ENCODE measurements around the gene KLHDC7B.

KLHDC7B gene

DNA sequence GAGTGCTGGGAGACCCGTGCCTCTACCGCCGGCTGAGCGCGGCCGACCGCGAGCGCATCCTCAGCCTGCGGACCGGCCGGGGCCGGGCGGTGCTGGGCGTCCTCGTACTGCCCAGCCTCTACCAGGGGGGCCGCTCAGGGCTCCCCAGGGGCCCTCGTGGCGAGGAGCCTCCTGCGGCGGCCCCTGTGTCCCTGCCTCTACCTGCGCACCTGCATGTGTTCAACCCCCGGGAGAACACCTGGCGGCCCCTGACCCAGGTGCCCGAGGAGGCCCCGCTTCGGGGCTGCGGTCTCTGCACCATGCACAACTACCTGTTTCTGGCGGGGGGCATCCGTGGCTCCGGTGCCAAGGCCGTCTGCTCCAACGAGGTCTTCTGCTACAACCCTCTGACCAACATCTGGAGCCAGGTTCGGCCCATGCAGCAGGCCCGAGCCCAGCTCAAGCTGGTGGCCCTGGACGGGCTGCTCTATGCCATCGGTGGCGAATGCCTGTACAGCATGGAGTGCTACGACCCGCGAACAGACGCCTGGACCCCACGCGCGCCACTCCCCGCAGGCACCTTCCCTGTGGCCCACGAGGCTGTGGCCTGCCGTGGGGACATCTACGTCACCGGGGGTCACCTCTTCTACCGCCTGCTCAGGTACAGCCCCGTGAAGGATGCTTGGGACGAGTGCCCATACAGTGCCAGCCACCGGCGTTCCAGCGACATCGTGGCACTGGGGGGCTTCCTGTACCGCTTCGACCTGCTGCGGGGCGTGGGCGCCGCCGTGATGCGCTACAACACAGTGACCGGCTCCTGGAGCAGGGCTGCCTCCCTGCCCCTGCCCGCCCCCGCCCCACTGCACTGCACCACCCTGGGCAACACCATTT is 3.5 kb downstream of the KLHDC7B start:
- DNase-seq = no peak

DNA sequence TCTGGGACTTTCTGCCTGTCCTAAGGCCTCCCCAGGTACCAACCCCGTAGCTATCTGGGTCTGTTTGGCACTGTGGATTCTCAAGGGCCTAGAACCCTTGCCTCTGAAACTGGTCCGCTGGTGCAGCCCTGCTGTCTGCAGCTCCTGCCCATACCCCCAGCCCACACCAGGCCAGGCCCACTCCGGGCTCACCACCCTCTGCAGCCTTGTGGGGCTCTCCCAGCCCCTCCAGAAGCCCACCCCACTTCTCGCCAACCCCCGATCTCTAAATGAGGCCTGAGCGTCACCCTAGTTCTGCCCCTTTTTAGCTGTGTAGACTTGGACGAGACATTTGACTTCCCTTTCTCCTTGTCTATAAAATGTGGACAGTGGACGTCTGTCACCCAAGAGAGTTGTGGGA is 4.7 kb downstream of the KLHDC7B start:
- DNase-seq = no peak

DNA sequence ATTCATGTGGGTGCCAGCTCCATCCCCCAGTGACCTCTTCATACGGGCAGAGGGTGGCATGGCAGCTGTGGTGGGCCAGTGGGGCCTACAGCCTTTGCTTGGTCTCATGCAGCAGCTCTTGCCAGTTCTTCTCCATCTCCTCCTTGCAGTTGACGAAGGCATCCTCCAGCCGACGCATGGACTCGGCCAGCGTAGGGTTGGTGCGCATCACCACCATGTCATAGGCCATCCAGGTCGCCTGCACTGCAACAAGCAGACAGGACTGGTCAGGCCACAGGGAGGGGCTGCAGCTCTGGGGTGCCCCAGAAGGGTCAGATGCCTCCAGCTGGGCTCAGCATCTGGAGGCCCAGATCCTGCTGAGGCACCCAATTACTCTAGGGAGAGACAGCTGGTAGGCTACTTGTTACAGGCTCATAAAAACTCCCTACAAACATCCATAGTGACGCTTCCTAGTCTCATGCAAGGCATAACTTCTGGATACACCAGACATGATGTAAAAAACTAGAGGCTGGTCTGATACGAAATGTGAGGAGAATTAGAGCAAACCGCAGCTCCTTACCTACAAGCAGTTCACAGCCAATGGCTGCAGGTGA is 5.6 kb downstream of the KLHDC7B start:
- DNase-seq = no peak

DNA sequence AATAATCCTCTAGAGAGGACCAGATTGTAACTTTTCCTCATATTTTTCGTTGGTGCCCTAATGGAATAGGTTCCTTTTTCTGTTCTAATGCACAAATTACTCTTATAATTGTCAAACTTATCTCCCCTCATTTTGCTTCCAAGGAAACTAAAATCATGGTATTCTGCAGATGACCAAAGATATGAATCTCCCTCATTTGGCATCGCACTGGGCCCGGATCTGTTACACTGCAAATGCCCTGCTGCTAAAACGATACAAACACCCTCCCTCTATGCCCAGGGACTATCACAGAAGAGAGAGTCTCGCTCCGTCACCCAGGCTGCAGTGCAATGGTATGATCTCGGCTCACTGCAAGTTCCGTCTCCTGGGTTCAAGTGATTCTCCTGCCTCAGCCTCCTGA is 7.6 kb downstream of the KLHDC7B start:
- DNase-seq = no peak

DNA sequence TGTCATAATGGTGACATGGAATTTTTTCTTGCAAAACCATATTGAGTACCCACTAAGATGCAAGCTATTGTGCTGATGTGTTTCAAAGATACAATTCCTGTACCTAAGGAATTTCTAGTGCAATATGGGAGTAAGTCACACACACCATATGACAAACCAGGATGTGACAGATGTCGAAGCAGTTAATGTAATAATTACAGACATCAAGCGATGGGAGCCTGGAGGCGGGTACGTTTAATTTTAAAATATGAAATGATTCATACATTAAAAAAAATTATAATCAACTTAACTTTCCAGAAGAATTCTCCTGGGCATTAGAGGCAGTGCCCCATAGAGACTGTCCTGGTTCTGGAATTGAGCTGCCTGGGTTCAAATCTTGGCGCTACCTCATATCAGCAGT is 11.0 kb downstream of the KLHDC7B start:
- DNase-seq = no peak

DNA sequence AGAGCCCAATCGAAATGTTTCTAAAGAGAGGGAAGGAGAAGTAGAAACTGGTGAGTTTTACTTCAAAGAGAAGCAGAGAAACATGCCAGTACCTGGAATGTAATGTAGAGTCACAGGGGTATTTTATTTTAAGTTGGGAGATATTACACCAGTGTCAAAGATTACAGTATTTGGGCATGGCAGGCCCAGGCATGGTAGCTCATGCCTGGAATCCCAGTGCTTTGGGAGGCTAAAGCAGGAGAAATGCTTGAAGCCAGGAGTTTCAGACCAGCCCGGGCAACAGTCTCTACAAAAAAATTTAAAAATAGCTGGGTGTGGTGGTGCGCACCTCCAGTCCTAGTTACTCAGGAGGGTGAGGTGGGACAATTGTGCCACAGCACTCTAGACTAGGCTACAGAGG is 14.3 kb downstream of the KLHDC7B start:
- no peak for DNase-seq

DNA sequence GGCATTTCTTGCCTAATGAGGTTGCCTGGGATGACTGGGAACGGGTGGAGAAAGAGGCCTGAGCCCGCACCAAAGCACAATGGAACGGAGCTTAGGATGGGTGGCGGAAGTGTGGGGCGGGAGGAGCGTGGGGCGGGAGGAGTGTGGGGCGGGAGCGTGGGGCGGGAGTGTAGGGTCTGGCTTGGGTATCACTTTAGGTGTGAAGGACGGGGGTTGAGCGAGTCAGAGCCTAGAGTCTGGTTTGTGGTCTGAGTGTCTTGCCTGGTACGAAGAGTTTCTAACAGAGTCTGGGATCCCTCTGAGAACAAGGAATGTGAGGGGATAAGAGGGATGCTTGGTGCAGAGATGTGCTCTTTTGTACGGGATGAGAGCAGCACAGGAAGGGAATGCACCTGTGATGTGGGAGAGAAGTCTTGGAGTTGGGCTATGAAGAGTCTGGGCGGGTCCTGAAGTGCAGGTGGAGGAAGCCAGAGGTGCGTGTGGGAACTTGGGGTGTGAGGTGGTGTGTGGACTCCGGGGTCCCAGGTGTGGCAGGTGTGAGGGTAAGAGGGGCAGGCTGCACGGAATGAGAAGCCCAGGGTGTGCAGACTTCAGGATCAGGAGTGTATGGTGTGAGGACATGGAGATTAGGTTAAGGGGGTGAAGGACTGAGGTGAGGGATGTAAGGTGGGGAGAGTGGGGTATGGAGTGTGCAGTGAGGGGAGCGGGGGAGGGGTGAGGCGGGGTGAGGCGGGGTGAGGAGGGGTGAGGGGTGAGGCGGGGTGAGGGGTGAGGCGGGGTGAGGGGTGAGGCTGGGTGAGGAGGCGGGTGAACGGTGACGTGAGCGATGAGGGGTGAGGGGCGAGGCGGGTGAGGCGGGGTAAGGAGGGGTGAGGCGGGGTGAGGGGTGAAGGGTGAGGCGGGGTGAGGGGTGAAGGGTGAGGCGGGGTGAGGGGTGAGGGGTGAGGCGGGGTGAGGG is 16.0 kb downstream of the KLHDC7B start:
- no peak for DNase-seq

DNA sequence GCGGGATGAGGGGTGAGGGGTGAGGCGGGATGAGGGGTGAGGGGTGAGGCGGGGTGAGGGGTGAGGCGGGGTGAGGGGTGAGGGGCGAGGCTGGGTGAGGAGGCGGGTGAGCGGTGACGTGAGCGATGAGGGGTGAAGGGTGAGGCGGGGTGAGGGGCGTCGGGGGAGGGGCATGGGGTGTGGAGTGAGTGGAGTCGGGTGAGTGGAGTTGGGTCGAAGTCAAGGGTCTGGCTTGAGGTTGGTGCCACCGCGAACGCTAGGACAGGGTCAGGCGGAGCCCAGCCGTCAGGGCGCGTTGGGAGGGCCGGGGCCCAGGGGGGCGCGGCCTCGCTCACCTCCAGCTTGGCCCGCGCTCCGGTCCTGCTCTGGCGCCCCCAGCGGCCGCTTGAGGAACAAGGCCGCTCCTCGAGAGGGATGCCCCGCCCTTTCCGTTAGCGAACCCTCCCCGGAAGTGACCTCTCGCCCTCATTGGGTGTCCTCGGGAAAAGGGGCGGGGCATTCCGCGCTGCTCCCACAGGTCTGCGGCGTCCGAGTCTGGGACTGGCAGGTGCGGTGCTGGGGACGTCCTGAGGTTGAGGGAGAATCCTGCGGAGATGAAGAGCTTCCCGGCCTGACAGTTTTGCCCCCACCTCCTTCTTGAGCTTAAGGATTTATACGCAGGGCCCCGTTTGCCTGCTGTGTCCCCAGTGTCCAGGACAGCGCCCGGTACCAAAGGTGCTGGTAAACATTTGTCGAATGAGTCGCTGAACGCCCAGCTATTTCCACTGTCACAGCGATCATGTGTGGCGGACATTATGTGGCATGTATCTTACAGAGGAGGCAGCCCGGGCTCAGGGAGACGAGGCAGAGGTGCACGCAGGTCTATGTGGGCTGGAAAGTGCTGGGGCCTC is 17.1 kb downstream of the KLHDC7B start, which contains the start of gene SYCE3:
TSS of gene SYCE3 (minus strand) at position 397 of the 890 bp plus-strand sequence. CDS start 6,514 bp downstream, outside the sequence.
- DNase-seq = peak; percentile 55

DNA sequence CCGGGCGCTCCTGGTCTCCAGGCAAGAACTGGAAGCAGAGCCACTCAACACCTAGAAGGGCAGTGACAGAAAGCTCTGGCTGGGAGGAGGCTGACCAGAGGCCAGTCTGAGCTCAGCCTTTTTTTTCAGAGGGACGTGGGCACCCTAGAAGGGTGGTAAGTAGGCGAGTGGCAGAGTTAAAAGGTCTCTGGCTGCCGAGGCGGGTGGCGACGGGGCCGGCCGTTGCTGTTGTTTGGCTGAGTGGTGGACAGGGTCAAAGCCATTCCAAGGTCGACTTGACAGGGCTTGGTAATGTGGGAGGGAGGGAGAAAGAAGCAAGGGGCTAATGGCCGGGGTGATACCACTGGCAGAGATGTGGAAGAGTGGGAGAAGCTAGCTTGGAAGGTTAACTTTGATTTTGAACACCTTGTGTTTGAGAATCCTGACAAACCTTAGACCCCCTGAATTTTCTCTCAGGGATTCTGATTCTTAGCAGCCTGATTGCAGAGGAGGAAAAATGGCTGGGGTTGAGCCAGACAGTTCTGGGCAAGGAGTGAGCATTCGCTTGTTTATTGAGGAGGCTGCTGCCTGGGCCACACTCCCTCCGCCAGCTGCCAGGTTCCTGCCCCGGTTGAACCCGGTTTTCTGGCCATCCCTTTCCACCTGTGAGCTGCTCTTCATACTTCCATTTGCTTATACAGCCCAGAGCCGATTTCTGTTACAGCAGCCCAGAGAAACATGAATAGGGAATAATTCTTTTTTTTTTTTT is 17.9 kb downstream of the KLHDC7B start:
- DNase-seq = no peak

DNA sequence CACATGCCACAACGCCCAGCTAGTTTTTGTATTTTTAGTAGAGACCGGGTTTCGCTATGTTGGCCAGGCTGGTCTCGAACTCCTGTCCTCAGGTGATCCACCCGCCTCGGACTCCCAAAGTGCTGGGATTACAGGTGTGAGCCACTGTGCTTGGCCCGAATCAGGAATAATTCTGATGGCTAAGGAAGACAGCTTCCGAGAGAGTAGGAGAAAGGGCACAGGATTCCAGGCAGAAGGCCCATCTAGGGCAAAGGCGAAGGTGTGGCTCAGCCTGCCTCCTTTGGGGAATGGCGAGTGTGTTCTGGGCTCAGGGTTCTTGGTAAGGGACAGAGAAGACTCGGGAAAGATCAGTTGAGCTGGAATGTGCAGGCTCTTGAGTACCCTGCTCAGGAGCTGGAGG is 18.6 kb downstream of the KLHDC7B start:
- DNase-seq = no peak

DNA sequence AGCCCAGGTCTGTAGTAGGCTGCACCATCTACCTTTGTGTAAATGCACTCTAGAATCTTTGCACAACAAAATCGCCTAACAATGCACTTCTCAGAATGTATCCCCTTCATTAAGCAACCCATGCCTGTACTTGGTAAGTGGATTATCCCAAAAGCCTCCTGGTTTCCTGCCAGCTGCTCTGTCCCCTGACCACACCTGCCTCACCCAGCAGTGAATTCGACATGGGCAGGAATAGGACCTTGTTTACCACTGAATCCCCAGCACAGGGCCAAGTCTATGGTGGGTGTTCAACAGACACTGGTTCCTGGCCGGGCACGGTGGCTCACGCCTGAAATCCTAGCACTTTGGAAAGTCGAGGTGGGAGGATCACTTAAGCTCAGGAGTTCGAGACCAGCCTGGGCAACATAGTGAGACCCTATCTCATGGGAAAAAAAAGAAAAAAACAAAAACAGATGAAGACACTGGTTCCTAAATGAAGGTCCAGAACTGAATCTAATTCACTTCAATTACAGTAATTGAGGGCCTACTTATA is 22.1 kb downstream of the KLHDC7B start:
- no peak for DNase-seq

DNA sequence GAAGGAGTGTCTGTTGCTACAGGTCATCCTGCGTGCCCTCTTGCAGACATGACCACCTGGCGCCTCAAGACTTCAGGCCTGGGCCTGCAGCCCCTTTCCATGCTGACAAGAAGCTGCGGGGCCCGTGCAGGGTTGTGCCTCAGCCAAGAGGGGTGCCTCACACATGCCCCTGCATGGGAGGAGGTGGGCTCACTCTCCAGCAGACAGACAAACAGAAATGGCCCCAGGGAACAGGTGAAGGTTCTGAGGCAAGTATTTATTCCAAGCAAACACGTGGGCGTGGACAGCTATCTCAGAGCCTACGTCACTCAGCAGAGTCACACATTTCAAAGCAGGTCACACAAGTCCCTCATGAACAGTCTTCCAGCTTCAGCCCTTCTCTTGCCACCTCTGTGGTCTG is 22.9 kb downstream of the KLHDC7B start:
- no peak for DNase-seq

DNA sequence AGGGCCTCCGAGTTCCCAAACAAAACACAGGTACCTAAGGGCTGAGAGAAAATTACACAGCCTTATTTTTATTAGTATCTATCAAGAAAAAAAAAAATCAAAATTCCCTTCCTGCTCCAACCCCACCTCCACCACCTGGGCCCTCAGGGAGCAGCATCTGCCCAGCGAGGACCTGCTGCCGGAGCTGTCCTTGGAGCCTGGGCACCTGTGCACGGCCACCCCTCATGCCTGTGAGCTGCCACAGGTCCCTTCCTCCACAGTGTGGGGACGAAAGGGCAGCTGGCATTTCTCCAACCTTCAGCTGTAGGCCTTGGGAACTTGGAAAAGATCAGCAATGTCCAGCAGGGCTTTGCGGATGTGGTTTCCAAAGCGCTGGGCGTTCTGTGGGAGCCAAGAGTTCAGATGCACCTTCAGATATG is 23.4 kb downstream of the KLHDC7B start:
- DNase-seq = no peak

DNA sequence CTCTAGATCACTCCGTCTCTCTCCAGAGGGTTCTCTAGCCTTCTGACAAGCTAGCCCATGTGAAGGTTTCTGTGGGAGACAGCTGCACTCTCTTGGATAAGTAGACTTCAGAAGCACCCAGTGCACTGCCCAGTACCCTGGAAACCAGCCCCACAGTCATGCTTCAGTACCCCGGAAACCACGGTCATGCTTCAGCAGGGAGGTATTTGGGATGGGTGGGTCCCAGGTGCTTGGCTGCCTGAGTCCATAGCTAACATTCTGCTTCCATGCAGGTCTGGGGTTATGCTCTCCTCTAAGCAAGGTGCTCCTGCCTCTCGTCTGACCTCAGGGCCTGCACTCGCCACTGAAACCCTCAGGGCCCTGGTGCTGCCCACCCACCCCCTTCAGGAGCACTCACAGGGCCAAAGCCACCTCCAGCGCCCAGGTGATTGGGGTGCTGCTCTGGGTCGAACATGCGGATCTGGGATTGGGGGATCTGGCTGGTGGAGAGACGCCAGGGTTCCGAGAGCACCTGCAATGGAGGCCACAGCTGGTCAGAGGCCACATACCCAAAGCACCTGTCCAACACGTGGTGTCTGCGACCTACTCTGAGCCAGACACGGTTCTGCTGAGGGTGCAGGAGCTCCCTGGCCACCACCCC is 24.3 kb downstream of the KLHDC7B start:
- no peak for DNase-seq

DNA sequence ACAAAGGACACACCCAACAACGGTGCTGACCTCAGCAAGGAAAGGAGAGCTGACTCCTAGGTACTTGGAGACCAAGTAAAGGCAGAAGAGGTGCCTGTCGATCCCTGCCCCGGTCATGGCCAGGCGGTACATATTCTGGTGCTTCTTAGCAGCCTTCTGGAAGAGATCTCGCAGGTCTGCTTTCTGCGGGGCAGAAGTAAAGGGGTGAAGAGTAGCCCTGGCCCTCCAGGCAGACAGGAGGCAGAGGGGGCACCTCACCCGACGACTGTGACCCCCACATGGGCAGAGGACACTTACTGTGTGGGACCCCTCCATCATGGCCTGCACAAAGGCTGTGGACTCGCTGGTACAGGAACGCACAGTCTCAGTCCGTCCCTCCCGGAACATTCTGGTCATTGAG is 25.2 kb downstream of the KLHDC7B start:
- DNase-seq = no peak

DNA sequence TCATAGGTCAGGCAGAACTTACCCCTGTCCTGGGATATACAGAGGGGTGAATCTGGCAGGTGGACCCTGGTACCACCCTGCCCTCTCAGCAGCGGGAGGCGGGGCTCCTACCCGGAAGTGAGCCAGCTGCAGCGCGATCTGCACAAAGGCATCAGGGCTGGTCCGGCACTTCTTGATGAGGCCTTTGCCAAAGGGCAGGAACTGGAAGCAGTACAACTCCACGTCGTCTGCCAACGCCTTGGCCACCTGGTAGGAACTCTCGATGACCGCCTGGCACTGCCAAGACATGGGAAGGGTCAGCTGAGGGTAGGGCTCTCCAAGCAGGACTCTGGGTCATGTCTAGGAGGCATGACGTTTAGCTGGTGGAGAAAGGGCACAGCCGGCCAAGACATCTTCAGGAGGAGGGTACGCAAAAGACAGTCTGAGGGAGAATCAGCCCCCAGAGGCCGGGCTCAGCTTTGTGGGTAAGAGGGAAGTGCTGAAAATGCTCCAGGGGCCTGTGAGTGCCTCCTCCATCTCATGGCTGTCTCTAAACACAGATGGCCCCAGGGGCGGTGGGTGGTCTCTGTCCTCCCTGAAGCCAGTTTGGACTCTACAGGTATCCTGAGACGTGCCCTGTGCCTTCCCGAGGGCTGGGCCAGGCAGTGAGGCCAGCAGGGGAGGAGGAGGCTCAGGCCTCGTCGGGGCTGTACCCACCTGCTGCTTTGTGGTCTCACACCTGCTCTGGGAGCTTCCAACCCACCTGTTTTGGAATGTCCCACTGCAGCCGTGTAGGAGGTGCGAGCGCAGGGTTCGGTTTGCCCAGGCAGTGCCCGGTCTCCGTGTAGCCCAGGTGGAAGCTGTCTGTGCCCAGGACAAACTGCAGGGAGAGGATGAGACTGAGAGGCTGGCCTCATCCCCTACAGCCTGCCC is 25.8 kb downstream of the KLHDC7B start:
- DNase-seq = no peak

DNA sequence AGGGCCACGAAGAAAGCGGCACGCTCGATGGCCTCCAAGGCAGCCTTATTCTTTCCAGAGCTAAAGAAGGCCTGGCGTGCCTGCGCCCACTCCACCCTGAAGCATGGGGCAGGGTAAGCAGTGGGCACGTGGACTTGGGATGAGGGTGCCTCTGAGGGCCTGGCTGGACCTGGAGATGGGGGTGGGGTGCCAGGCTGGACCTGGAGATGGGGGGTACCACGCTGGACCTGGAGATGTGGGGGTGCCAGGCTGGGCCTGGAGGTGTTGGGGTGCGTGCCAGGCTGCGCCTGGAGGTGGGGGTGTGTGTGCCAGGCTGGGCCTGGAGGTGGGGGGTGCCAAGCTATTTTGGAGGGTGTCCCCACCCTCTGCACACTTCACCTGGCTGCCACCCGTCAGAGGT is 27.3 kb downstream of the KLHDC7B start:
- DNase-seq = no peak

DNA sequence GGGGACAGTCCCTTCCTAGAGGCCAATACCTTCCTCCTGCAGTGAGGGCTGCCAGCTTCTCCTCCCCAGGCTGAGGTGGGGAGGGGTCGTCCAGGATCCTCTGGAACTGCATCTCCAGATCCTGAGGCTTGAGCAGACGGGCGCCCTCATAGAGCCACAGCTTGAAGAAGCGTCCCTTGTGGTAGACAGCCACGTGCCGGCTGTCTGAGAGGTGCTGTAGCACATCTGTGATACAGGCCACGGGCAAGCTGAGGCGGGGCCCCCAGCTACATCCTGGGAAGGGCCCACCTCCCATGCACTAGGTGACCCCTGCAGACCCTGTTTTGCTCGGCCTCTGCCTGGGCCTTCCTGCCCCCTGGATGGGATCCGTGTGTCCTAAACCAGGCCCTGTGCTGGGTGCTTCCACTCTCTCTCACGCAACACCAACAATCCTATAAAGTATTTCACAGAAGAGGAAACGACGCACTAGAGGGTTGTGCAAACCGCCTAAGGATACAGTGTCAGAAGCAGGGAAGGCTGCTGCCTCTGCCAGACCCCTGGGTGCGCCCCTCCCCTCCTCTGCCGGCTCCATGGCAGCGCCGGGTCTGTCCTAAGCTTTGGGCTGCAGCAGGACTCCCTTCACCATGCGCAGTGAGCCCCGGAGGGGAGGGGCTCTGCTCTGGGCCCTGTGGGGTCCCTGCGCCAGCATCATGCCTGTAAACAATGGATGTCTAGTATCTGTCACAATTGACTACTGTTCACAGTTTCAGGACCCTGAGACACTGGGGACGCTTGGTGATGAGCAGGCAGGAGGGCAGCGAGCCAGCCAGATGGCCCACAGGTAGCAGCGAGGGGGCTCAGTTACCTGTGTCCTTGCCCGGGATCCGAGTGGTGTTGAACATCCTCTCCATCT is 28.0 kb downstream of the KLHDC7B start:
- no peak for DNase-seq

DNA sequence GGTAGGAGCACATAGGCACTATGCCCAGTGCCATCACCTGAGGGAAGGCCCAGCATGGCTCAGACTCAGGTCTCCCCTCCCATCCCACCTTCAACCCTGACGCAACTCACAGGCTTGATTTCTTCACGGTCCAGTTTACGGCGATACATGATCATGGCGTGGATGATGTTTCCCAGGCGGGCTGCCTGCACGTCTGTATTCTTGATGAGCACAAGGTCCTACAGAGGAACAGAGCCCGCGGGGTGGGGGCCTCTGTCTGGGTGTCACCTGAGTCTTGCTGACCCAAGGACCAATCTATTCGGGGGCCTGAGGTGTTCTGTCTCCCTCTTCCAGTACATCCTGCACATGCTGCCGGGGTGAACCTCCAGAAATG is 28.7 kb downstream of the KLHDC7B start:
- DNase-seq = no peak

Data from NCI-H226 (cell line).